Immature natural killer cell (primary cell): ENCODE results near the gene NEURL4. TPM values are rescaled to one million over a fixed set of nuclear protein-coding genes. Genes with fewer than 3 reads are reported as not detected.
A peak's percentile ranks its signal among the peaks of the same experiment; 100 is the strongest.

Experiments used
- DNase-seq, 3 donors: peaks; one replicate each; pipeline ENCODE4 v3.0.0; 2022; ENCODE audit warnings: mixed read lengths in 1 of 3
- H3K27ac Mint-ChIP-seq, 6 donors: one replicate each; pipeline ENCODE4 v1.8.0; 2020; ENCODE audit warnings: mixed read lengths in 6 of 6, mild to moderate bottlenecking in 5 of 6, inconsistent platforms in 4 of 6, moderate library complexity in 3 of 6
- H3K27me3 Mint-ChIP-seq, 3 donors: one replicate each; pipeline ENCODE4 v1.8.0; 2020 to 2021; ENCODE audit warnings: low read depth in 3 of 3, mild to moderate bottlenecking in 3 of 3, mixed read lengths in 3 of 3, moderate library complexity in 3 of 3, inconsistent platforms in 1 of 3
- H3K36me3 Mint-ChIP-seq, 3 donors: one replicate each; pipeline ENCODE4 v1.8.0; 2020; ENCODE audit warnings: mixed read lengths in 3 of 3, inconsistent platforms in 2 of 3, mild to moderate bottlenecking in 2 of 3
- H3K4me1 Mint-ChIP-seq, 2 donors: one replicate each; pipeline ENCODE4 v1.8.0; 2020; ENCODE audit warnings: inconsistent platforms in 2 of 2, mild to moderate bottlenecking in 2 of 2, mixed read lengths in 2 of 2, moderate library complexity in 1 of 2
- H3K4me3 Mint-ChIP-seq, 5 donors: one replicate each; pipeline ENCODE4 v1.8.0; 2020; ENCODE audit warnings: mild to moderate bottlenecking in 5 of 5, mixed read lengths in 5 of 5, inconsistent platforms in 3 of 5, moderate library complexity in 3 of 5
- H3K9me3 Mint-ChIP-seq, 6 donors: one replicate each; pipeline ENCODE4 v1.8.0; 2020; ENCODE audit warnings: mild to moderate bottlenecking in 6 of 6, mixed read lengths in 6 of 6, inconsistent platforms in 4 of 6, moderate library complexity in 3 of 6
- polyA plus RNA-seq, 3 donors: library from polyadenylated mRNA; unstranded; fragments of 300-500 nt; fragmentation: Illumina TruSeq; gene quantifications; one replicate each; pipeline ENCODE4 v1.2.3, GENCODE V29; 2021

NEURL4 gene
- polyA plus RNA-seq, 3 donors from 2014 or later, result 0.58 to 2.8 (median 1.4) TPM

- H3K9me3 Mint-ChIP-seq, result no peaks in the 10 kb centered on the region
- no peak for DNase-seq
- peak overlapping the region; percentile 57 to 82 (median 81) for H3K4me3 Mint-ChIP-seq
- H3K36me3 Mint-ChIP-seq, result peaks cover 18 to 45% (median 21%) of the 10 kb centered on the region in 3 donors
- H3K27me3 Mint-ChIP-seq, result peaks cover 27 to 31% (median 28%) of the 10 kb centered on the region in 3 donors
- peak overlapping the region; percentile 84 to 92 (median 90) for H3K27ac Mint-ChIP-seq
- H3K4me1 Mint-ChIP-seq, result peaks cover 66 to 76% of the 10 kb centered on the region in 2 donors
Observed at GRCh38 chr17:7313088-7313889, 15.8 kb downstream of the NEURL4 start.

GRCh38 chr17:7312432-7313087 lies 16.6 kb downstream of the NEURL4 start:
- Mint-ChIP-seq H3K27me3 (peaks cover 27 to 34% (median 28%) of the 10 kb centered on the region in 3 donors), H3K4me1 (peaks cover 66 to 76% of the 10 kb centered on the region in 2 donors), H3K4me3 (peak overlapping the region in 4 of 5 donors; percentile 38 to 82 (median 69)), H3K36me3 (peaks cover 18 to 41% (median 21%) of the 10 kb centered on the region in 3 donors), H3K27ac (peak overlapping the region; percentile 84 to 92 (median 90)), H3K9me3 (no peaks in the 10 kb centered on the region)
- no peak for DNase-seq

GRCh38 chr17:7311110-7311705 lies 17.9 kb downstream of the NEURL4 start:
- peak overlapping the region; percentile 95 to 100 (median 98) for H3K27ac Mint-ChIP-seq
- H3K4me3 Mint-ChIP-seq, result peak overlapping the region in 1 of 5 donors; percentile 27
- H3K9me3 Mint-ChIP-seq, result peaks cover 0 to 2% (median 0%) of the 10 kb centered on the region in 6 donors
- peaks cover 18 to 39% (median 21%) of the 10 kb centered on the region in 3 donors for H3K36me3 Mint-ChIP-seq
- H3K27me3 Mint-ChIP-seq, result peaks cover 33 to 42% (median 34%) of the 10 kb centered on the region in 3 donors
- DNase-seq, result no peak
- peaks cover 68 to 77% of the 10 kb centered on the region in 2 donors for H3K4me1 Mint-ChIP-seq

GRCh38 chr17:7309628-7310027 lies 19.5 kb downstream of the NEURL4 start:
- no peak for DNase-seq
- Mint-ChIP-seq H3K36me3 (peaks cover 18 to 39% (median 21%) of the 10 kb centered on the region in 3 donors), H3K27ac (peak overlapping the region; percentile 95 to 100 (median 98)), H3K4me3 (peak overlapping the region; percentile 87 to 97 (median 93)), H3K27me3 (peaks cover 29 to 40% (median 32%) of the 10 kb centered on the region in 3 donors), H3K4me1 (peaks cover 58 to 66% of the 10 kb centered on the region in 2 donors), H3K9me3 (peaks cover 0 to 2% (median 0%) of the 10 kb centered on the region in 6 donors)

GRCh38 chr17:7308625-7309433 lies 20.3 kb downstream of the NEURL4 start:
- DNase-seq, result peak; percentile 88 to 91 (median 89)
- Mint-ChIP-seq H3K4me1 (peaks cover 50 to 58% of the 10 kb centered on the region in 2 donors), H3K4me3 (peak overlapping the region; percentile 87 to 97 (median 93)), H3K27ac (peak overlapping the region; percentile 95 to 100 (median 98)), H3K9me3 (peaks cover 0 to 2% (median 0%) of the 10 kb centered on the region in 6 donors), H3K36me3 (peaks cover 18 to 39% (median 19%) of the 10 kb centered on the region in 3 donors), H3K27me3 (peaks cover 25 to 35% (median 27%) of the 10 kb centered on the region in 3 donors)

GRCh38 chr17:7307686-7308624 lies 21.2 kb downstream of the NEURL4 start:
- Mint-ChIP-seq H3K9me3 (peaks cover 0 to 2% (median 0%) of the 10 kb centered on the region in 6 donors), H3K36me3 (peaks cover 17 to 34% (median 18%) of the 10 kb centered on the region in 3 donors), H3K4me3 (peak overlapping the region; percentile 91 to 97 (median 93)), H3K27me3 (peaks cover 22 to 31% (median 24%) of the 10 kb centered on the region in 3 donors), H3K4me1 (peaks cover 42 to 49% of the 10 kb centered on the region in 2 donors), H3K27ac (peak overlapping the region; percentile 96 to 100 (median 99))
- peak in 2 of 3 donors; percentile 23 to 35 for DNase-seq

- Mint-ChIP-seq H3K27me3 (peaks cover 18 to 30% (median 22%) of the 10 kb centered on the region in 3 donors), H3K27ac (peak within 1 kb of the TSS; percentile 96 to 100 (median 99)), H3K4me1 (peaks cover 35 to 41% of the 10 kb centered on the region in 2 donors), H3K9me3 (peaks cover 0 to 2% (median 0%) of the 10 kb centered on the region in 6 donors), H3K4me3 (peak within 1 kb of the TSS; percentile 91 to 97 (median 93)), H3K36me3 (peaks cover 17 to 29% (median 18%) of the 10 kb centered on the region in 3 donors)
- peak; percentile 100 for DNase-seq
Observed at GRCh38 chr17:7306911-7307685, 22.0 kb downstream of the NEURL4 start, which contains the start of gene EIF5A. TSS of gene EIF5A (plus strand) at chr17:7307628. CDS start at chr17:7309636, 2,008 bp downstream.

- H3K4me3 Mint-ChIP-seq, result peak overlapping the region in 1 of 5 donors; percentile 41
- H3K4me1 Mint-ChIP-seq, result peaks cover 14% of the 10 kb centered on the region in 2 donors
- peak overlapping the region in 1 of 6 donors; percentile 14 for H3K27ac Mint-ChIP-seq
- peaks cover 0 to 6% (median 0%) of the 10 kb centered on the region in 3 donors for H3K36me3 Mint-ChIP-seq
- peaks cover 0 to 2% (median 0%) of the 10 kb centered on the region in 6 donors for H3K9me3 Mint-ChIP-seq
- DNase-seq, result no peak
- peaks cover 14 to 25% (median 17%) of the 10 kb centered on the region in 3 donors for H3K27me3 Mint-ChIP-seq
Observed at GRCh38 chr17:7304179-7304578, 25.0 kb downstream of the NEURL4 start.

- Mint-ChIP-seq H3K27me3 (peaks cover 8 to 19% (median 15%) of the 10 kb centered on the region in 3 donors), H3K9me3 (no peaks in the 10 kb centered on the region), H3K36me3 (peaks cover 0 to 4% (median 0%) of the 10 kb centered on the region in 3 donors), H3K4me1 (peaks cover 21 to 26% of the 10 kb centered on the region in 2 donors), H3K4me3 (peak overlapping the region; percentile 27 to 86 (median 59)), H3K27ac (peak overlapping the region in 1 of 6 donors; percentile 64)
- DNase-seq, result peak; percentile 65 to 71 (median 69)
Observed at GRCh38 chr17:7296189-7296861, 32.8 kb downstream of the NEURL4 start.

- Mint-ChIP-seq H3K4me3 (peak overlapping the region; percentile 77 to 88 (median 81)), H3K27me3 (peaks cover 8 to 19% (median 15%) of the 10 kb centered on the region in 3 donors), H3K27ac (peak overlapping the region in 1 of 6 donors; percentile 20), H3K36me3 (peaks cover 0 to 4% (median 0%) of the 10 kb centered on the region in 3 donors), H3K9me3 (no peaks in the 10 kb centered on the region), H3K4me1 (peaks cover 21 to 26% of the 10 kb centered on the region in 2 donors)
- no peak for DNase-seq
Observed at GRCh38 chr17:7295230-7296180, 33.6 kb downstream of the NEURL4 start.
